ENCODE measurements around the gene DGKI. TPM values are rescaled to one million over a fixed set of nuclear protein-coding genes. Genes with fewer than 3 reads are reported as not detected.

Gene DGKI
- total RNA-seq, 1 experiment from 2014 or later = 0.15 TPM

DNA sequence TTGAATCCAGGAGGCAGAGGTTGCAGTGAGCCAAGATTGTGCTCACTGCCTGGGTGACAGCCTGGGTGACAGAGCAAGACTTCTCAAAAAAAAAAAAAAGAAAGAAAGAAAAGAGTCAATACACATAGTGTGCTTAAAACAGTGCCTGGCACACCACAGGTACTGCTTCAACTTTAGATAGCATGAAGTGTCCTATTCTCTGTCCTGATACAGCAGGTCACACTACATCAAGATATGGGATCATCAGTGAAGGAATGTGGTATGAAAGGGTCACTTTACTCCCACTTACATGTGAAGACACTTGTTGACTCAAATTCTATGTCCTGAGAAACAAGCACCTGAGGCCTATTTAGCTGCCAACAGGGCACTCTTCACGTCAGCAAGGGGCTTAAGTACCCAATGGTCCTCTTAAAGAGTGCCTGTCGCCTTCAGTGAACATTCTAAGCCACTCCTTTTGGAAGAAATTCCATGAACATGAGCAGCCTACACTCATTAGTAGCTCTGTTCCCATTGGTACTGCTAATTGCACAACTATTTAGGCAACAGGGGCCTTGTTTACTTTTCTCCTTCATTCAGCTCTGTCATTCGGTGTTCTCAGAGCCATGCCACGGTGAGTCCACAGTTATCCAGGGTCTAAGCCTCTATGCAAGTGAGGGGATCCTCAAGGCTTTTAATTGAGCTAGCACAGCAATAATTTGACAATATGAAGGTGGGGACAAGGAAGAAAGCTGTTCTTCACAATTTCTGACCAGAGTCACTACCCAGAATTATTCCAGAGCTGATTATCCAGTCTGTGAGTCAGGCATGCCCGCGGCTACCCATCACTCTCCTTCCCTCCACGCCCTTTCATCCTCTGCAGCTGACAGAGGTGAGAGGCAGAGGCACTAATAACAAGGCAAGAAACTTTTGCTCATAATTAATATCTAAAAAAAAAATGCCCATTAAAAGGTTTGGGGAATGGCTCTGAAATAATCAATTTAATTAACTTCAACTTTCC lies 446.6 kb downstream of the DGKI start:
- Histone ChIP-seq H3K4me1 (ENCODE audit: control insufficient read depth in 1 of 2, insufficient read depth in 2 of 2, low read length in 2 of 2) (no peaks in the 10 kb centered on the region), H2AFZ (ENCODE audit: low read depth, low read length, poor library complexity, severe bottlenecking) (no peak overlapping the region), H3K36me3 (ENCODE audit: control insufficient read depth in 1 of 2, insufficient read depth in 2 of 2, low read length in 2 of 2) (no peaks in the 10 kb centered on the region), H3K27me3 (ENCODE audit: insufficient read depth, low read length) (no peaks in the 10 kb centered on the region), H4K20me1 (ENCODE audit: insufficient read depth) (no peaks in the 10 kb centered on the region), H3K9me3 (ENCODE audit: control insufficient read depth in 1 of 2, insufficient read depth in 1 of 2, low read depth in 1 of 2, low read length in 2 of 2) (peaks cover 3 to 9% of the 10 kb centered on the region in 2 experiments; a peak in 2 of 4 replicates), H3K4me2 (ENCODE audit: low read length) (no peak overlapping the region), H3K9me2 (ENCODE audit: insufficient read depth) (no peaks in the 10 kb centered on the region), H3K4me3 (replicated peaks in 1 of 2; ENCODE audit: low read depth in 1 of 2, low read length in 2 of 2) (no peak overlapping the region), H3K79me2 (ENCODE audit: insufficient read depth, low read length) (no peaks in the 10 kb centered on the region), H3K9ac (ENCODE audit: low read length) (no peak overlapping the region), H3K27ac (ENCODE audit: low read depth, low read length) (no peak overlapping the region)
- ChIA-PET CTCF (no interaction called here), POLR2A (no interaction called here), RAD21 (ENCODE audit: low non-redundant PET in 1 of 2, low total read pairs in 2 of 2, uncharacterized antibody in 2 of 2, unreplicated experiment in 2 of 2) (no interaction called here)
- intact Hi-C loops (cut with micrococcal nuclease) = no loop called here
- TF ChIP-seq SP1 (IDR thresholded peaks at IDR 0.05; ENCODE audit: low read depth) (no peak), ZFX (IDR thresholded peaks at IDR 0.05) (no peak), EGR1 (IDR thresholded peaks at IDR 0.05; ENCODE audit: low read depth) (no peak), ZNF274 (IDR thresholded peaks at IDR 0.05; ENCODE audit: low read depth, low read length) (no peak), SIN3A (IDR thresholded peaks at IDR 0.05; ENCODE audit: low read depth) (no peak), YY1 (IDR thresholded peaks at IDR 0.05; ENCODE audit: extremely low read depth, insufficient replicate concordance, low read depth, low read length) (no peak), SRF (IDR thresholded peaks at IDR 0.05; ENCODE audit: low read depth) (no peak), EZH2 (IDR thresholded peaks at IDR 0.05) (no peak), POLR2A (IDR thresholded peaks at IDR 0.05; ENCODE audit: borderline replicate concordance, extremely low read depth, insufficient read depth, insufficient read length) (no peak), TCF7L2 (IDR thresholded peaks at IDR 0.05; ENCODE audit: borderline replicate concordance, extremely low read depth, insufficient read depth, insufficient read length) (no peak)
- ATAC-seq (no peak), DNase-seq (ENCODE audit: low read depth, low spot score) (no peak)
- BruUV-seq (replicated peaks) = no TSS peak

- Histone ChIP-seq H3K27ac (ENCODE audit: low read depth, low read length) (no peak overlapping the region), H3K9me2 (ENCODE audit: insufficient read depth) (no peaks in the 10 kb centered on the region), H3K4me1 (ENCODE audit: control insufficient read depth in 1 of 2, insufficient read depth in 2 of 2, low read length in 2 of 2) (no peaks in the 10 kb centered on the region), H3K4me2 (ENCODE audit: low read length) (no peak overlapping the region), H3K27me3 (ENCODE audit: insufficient read depth, low read length) (no peaks in the 10 kb centered on the region), H4K20me1 (ENCODE audit: insufficient read depth) (no peaks in the 10 kb centered on the region), H3K9me3 (ENCODE audit: control insufficient read depth in 1 of 2, insufficient read depth in 1 of 2, low read depth in 1 of 2, low read length in 2 of 2) (peaks cover 3 to 9% of the 10 kb centered on the region in 2 experiments; a peak in 2 of 4 replicates), H3K9ac (ENCODE audit: low read length) (no peak overlapping the region), H3K79me2 (ENCODE audit: insufficient read depth, low read length) (no peaks in the 10 kb centered on the region), H2AFZ (ENCODE audit: low read depth, low read length, poor library complexity, severe bottlenecking) (no peak overlapping the region), H3K4me3 (replicated peaks in 1 of 2; ENCODE audit: low read depth in 1 of 2, low read length in 2 of 2) (no peak overlapping the region), H3K36me3 (ENCODE audit: control insufficient read depth in 1 of 2, insufficient read depth in 2 of 2, low read length in 2 of 2) (no peaks in the 10 kb centered on the region)
- BruUV-seq (replicated peaks) = no TSS peak
- RAD21 ChIA-PET (ENCODE audit: low non-redundant PET in 1 of 2, low total read pairs in 2 of 2, uncharacterized antibody in 2 of 2, unreplicated experiment in 2 of 2) = no interaction called here
- CTCF ChIA-PET = no interaction called here
- ATAC-seq (no peak), DNase-seq (ENCODE audit: low read depth, low spot score) (no peak)
- POLR2A ChIA-PET = no interaction called here
- intact Hi-C loops (cut with micrococcal nuclease) = no loop called here
- TF ChIP-seq TCF7L2 (IDR thresholded peaks at IDR 0.05; ENCODE audit: borderline replicate concordance, extremely low read depth, insufficient read depth, insufficient read length) (no peak), SRF (IDR thresholded peaks at IDR 0.05; ENCODE audit: low read depth) (no peak), ATF3 (IDR thresholded peaks at IDR 0.05) (no peak), REST (IDR thresholded peaks at IDR 0.05; ENCODE audit: low read depth) (no peak), FOSL1 (IDR thresholded peaks at IDR 0.05; ENCODE audit: low read depth) (no peak), EGR1 (IDR thresholded peaks at IDR 0.05; ENCODE audit: low read depth) (no peak), SIN3A (IDR thresholded peaks at IDR 0.05; ENCODE audit: low read depth) (no peak)
These were observed 450.7 kb downstream of the DGKI start for GRCh38 chr7:137396051-137396450.

Measured in HCT116 (cell line).